Stimulated activated CD4-positive, alpha-beta T cell treated with anti-CD3 and anti-CD28 coated beads, Interleukin-1b, Interleukin-23, amount 100 ng/mL, for 24 hours (primary cell): ENCODE data around the gene AP2B1.
"Not testable (repeated sequence)": the region's sequence is repeated elsewhere in the genome, so short reads cannot be mapped to it uniquely, and the experiment has no call there.

Experiments used
- DNase-seq, 4 experiments: peaks; one replicate each; pipeline ENCODE4 v3.0.0-alpha.2; 2020; ENCODE audit warnings: low read depth in 4 of 4, low spot score in 1 of 4

The AP2B1 gene

DNA sequence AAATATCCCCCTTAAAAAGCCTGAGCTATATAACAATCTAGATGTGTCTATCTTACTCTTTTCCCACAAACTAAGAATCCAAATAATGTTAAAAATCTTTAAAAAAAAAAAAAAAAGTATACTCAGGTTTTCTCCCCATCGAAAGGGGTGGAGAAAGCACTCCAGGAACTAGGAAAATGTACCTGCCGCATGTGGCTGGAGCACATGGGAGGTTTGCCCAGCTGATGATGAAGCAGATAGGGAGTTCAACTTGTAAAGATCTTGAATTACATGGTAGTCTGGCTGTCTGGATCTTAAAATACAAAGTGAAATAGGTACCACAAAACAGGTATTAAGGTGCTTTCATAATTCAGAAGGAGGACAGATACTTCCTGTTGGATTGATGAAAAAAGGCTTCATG, 17.7 kb upstream of the AP2B1 start:
- no peak for DNase-seq

DNA sequence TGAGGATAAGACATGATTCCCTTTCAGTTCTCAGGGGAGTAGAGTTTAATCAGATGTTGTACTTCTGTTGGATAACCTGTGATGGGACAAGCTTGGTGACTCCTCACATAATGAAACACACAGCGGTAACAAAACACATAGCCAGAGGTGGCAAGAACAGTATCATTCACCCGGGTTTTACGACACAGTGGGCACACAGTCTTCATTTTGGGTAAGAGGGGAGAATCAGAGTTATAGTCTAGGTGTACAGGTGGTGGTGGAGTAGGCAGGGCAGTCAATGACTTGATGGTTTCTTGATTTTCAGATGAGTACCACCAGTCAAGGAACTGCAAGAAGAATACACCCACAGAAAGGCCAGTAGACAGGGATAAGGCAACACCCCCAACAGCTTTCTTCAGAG, 11.4 kb upstream of the AP2B1 start:
- DNase-seq: no peak

DNA sequence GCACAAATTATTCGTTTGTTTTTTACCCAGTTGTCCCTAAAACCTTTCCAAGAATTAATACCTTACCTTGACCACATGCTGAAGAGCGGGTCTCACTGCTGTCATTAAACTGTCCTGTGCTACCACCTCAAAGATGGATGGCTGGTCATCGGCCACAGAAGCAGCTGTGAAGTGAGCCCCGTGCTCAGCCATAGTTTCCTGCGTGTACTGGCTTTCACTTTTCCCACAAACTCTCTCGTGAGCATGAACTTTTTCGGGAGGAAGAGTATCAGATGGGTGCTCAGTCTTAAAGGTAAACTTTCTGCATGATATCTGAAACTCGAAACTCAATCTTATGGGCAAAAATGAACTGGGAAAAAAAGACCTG, 9.3 kb upstream of the AP2B1 start:
- DNase-seq: no peak

DNA sequence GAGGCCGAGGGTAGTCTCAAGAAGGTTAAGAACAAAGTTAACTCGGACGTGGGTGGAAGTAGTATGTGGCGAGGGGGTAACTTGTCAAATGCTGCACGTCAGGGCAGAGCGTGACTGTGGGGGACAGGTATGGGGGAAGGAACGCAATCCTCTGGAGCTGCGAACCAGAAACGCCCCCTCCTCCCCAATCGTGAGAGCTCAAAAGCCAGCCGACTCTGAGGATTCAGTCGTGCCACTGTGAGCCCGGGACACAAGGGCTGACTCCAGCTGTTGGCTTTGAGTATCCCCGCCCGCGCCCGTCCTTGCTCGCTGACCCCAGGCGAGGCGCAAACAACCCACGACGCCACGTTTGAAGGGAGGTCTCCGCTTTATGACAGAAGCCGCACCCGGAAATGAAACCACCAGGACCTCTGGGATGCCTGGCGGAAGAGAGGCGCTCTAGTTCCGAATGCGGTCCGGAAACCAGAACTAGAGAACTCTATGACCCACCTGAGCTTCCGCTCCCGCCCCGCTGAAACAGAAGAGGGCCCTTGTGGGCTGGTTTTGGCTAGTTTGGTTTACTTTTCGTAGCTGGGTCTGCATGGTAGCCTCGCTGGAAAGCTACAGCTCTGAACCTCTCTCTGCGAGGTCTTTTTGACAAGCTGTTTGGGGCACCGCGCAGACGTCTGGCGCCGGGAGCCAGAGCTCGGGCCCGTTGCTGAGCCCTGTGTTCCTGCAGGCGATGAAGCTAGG, 8.8 kb upstream of the AP2B1 start, which contains the start of gene PEX12:
Gene PEX12, minus strand, starts transcription at position 375 of the 732 bp plus-strand sequence. CDS start 550 bp downstream, outside the sequence.
- DNase-seq: peak; percentile 57 to 81 (median 74)

DNA sequence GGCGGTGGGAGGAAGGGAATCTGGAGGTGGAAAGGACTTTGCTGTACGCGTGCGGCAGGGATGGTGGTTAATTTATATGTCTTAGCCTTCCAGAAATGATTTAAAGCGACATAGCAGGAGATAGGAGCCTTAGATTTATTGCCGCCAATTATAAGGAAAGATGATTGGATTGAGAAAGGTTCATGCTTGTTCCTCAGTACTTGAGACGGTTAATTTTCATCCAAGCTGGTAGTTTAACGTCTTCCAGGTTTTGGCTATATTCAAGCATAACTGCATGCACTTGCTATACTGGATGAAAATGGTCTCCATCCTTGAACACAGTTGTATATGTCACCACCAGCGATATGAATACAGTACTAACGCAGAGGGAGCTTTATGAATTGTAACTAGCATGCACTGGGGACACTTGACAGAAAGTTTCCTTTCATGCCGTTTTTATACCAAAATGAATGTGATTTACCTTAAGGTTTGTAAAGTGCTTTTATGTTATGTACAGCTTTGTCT, 8.1 kb upstream of the AP2B1 start:
- no peak for DNase-seq

DNA sequence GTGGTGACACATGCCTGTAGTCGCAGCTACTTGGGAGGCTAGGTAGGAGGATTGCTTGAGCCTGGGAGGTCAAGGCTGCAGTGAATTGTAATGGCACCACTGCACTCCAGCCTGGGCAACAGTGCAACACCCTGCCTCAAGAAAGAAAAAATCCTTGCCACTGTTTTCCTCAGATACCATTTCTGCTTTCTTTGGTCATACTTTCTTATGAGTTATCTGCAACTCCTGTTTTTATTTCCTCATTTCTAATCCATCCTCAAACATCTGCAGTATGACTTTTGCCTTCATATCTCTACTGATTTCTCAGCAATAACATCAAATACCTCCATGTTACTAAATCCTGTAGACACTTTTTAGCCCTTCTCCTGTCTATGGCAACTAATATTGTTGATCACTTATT, 3.1 kb upstream of the AP2B1 start:
- no peak for DNase-seq

DNA sequence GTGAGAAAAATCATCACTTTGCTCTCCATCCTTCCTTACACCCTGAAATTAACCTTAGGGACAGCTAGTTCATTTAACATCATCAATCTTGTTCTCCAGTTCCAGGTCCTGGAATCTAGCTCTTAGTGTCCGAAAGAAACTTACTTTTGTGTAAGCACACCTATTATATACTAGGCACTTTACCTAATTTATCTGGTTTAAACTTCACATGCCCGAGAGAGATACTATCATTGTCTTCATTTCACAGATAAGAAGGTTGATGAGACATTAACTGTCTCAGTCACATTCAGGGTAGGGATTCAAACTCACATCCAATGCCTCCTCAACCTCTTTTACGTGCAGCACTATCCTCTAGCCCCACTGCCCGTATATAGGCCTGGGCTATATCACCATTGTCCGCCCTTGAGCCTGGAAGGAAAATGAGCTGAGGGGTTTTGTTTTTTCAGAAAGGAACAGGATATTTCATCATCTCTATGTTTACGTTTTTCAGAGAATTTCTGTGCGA, 501 bp upstream of the AP2B1 start:
- DNase-seq: no peak

DNA sequence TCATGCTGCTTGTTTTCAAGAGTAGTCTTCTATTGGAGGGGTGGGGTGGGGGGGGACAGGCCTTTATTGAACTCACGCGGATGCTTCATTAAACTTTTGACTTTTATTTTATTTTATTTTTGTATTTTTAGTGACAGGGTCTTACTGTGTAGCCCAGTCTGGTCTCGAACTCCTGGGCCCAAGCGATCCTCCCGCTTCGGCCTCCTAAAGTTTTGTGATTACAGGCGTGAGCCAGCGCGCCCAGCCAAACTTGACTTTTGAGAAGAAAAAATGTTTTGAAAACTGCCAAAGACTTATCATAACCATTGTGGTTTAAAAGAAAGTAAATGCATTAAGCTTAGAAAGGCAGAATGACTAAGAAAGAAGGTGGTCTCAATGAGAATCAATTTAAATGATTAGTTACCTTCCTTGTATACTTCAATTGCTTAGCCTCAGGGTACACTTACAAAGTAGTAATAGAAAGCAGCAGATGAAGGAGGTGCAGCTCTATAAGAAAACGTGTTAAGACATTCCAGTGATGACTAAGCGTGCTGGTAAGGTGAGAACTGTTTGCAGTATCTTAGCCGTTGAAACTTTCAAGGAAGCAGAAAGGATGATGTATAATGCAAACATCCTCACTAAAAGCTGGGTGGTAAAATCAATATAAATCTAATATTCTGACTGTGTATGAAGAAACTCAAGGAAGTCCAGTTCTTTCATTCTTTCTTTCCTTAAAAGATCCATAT, 1.2 kb downstream of the AP2B1 start:
- DNase-seq: no peak

DNA sequence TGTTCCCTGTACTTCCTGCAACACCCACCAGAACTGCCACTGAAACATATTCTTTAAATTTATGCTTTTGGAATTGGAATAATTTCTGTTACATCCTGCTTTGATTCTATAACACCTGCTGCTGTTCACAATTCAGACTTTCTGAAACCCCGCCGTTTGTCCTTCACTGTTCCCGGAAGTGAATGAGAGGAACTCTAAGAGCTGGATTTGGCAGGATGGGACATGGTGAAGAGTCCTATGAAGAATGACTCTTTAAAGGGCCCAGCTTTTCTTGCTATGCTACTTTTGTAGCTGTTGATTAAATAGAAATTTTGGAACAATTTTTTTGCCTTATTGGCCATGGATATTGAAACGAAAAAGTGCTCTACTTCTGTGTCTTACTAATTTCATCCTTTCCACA, 8.9 kb downstream of the AP2B1 start:
- no peak for DNase-seq

DNA sequence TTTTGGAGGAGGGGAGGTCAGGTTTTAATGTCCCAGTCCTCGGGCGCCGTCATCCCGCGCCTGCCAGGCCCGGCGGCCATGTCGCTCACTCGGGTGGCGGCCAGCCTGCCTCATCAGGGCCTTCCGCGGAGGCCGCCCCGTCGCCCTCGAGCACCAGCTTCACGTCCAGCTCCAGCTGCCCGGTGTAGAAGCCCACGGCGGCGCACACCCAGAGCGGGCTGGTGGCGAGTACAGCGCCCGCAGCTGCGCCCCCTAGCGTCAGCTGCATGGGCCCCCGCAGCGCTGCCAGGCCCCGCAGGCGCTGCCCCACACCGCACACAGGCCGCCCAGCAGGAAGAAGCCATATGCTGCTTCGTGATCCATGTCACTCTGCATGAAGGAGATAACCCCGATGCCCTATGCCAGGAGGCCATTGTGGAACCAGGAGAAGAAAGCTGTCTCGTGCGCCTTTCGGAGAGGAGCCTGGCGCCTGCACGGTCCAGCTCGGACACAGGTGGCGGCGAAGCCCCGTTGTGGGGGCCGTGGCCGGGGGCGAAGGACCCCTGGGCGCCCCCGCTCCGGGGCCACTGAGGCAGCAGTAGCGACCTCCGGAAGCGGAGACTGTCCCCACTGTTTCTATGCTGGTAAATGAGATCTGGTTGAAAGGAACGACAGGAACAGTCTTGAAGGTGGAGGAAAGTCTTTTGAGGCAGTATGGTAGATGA, 9.6 kb downstream of the AP2B1 start:
- DNase-seq: no peak

DNA sequence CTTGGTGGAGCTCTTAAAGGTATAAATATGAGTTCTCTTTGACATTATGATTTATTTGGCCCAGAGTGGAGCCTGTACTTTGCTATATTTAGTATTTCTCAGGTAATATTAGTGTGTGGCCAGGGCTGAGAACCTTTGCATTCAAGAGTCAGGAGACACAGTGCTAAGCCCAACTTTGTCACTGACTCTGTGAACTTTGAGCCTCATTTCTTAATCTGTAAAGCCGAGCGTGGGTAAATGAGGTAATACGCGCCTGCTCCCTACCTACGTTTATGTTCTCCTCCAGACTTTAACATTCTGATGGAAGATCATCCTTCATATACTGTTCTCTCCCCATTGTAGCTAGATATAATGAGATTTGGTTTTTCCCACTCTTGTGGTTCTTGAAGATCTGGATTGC, 10.5 kb downstream of the AP2B1 start:
- DNase-seq: no peak

DNA sequence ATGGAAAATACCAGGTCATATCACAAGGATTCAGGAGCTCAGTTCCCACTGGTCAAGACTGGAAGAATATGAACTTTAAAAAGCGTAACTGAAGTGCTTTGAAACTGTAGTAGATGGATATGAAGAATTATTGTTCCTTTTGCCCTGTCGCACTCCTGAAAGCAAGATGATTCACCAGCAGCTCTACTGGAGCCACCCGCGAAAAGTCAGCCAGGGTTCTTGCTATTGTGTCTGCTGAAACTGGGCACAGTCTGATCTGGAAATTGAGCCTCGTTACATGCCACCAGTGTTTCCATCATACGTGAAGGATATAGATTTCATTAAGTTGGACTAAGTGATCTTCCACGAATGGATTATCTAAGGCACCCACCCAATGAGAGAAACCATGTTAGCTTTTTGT, 16.6 kb downstream of the AP2B1 start:
- DNase-seq: no peak

DNA sequence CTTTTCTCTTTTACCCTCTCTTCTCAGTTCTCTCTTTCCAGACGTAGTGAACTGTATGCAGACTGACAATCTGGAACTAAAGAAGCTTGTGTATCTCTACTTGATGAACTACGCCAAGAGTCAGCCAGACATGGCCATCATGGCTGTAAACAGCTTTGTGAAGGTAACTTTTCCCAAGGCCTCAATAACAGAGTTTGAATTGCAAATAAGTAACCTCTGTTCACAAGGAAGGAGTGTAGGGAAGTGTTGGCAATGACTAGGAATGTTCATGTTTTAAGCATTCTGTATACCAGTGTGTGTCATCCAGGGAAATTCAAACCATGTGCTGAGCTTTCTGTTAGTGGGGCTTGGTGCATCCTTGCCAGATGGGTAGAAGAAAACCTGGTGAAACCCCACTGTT, 18.6 kb downstream of the AP2B1 start:
- no peak for DNase-seq

DNA sequence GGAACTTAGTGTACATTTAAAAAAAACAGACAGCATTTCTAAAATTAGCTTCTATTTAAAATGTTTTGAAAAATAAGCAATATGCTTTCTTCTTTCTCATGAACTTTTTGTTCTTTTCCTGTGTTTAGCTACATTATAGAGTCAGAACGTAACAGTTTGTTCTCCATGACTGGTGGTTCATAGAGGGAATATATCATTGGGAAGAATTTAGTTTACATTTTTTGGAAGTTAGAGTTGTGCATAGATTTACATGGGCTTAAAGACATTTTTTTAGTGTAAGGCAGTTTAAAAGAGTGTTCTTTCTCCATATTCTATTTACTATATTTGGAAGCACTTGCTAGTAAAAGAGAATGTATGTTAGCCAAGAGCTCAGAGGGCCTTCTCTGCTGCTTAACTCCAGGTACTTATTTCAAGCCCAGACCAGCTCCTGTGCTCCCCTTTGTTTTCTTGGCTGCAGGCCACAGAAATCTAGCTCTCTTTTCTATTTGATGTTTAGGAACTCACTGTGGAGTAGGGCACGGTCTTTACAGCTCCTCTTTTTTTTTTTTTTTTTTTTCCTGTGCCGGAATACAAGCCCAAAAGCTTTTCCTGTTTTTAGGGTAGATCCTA, 20.2 kb downstream of the AP2B1 start:
- no peak for DNase-seq

DNA sequence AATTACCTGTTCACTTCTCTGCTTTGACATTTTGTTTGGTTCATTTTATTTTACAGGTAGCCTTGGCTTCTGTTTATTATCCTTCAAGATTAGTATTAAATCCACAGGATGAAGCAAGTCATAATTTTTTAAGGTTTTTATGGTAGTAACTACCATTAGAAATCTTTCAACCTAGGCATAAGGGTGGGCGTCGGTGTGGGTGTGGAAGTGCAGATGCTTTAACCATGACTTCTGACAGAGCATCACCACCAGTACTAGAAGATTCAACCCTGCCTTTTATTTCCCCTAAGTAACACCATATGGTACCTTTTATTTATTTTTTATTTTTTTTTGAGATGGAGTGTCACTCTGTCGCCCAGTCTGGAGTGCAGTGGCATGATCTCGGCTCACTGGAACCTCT, 22.7 kb downstream of the AP2B1 start:
- DNase-seq: no peak

DNA sequence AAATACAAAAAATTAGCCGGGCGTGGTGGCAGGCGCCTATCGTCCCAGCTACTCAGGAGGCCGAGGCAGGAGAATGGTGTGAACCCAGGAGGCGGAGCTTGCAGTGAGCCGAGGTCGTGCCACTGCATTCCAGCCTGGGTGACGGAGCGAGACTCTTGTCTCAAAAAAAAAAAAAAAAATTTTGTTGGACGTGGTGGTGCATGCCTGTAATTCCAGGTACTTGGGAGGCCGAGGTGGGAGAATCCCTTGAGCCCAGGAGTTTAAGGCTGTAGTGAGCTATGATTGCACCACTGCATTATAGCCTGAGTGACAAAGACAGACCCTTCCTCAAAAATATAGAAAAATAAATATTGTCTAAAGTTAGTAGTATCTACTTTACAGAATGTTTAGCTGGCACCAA, 23.6 kb downstream of the AP2B1 start:
- not testable (repeated sequence) for DNase-seq

DNA sequence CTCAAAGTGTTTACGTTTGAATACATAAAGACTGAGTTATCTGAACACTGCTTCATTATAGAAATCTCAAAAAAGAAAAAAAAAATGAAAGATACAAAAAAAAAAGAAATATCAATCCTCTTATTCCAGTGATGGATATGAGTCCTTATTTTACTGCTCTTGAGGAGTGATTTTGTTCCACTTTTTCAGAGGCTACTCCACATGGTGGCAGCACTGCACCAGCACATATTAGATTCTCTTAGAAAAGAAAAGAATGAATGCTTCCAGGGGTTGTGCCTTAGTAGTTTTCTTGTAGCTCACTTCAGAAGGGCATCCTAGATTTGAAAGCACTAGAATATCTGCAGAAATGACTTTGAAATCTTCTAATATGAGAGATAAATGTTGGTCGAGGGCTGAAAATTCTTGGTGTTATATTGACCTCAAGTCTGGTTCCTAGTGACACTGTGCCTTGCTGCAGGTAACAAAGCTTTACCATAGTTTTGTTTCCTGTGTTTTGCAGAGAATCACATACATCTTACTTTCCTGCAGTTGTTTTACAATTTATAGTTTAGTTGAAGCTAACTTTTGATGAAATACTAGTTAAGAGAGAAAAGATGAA, 25.9 kb downstream of the AP2B1 start:
- DNase-seq: no peak

DNA sequence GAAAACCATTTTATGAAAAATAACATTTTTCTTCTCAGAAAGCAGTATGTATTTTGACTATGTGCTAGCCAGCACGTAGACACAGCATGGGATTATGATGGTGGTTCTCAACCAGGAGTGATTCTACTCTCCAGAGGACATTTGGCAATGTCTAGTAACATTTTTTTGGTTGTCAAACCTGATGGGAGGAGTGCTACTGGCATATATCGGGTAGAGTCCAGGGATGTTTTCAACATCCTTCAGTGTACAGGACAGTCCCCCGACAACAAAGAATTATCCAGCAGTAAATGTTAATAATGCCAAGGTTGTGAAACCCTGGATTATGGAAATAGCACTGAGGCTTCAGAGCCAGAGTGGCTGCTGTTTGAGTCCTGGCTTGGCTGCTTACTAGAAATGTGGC, 27.7 kb downstream of the AP2B1 start:
- no peak for DNase-seq

DNA sequence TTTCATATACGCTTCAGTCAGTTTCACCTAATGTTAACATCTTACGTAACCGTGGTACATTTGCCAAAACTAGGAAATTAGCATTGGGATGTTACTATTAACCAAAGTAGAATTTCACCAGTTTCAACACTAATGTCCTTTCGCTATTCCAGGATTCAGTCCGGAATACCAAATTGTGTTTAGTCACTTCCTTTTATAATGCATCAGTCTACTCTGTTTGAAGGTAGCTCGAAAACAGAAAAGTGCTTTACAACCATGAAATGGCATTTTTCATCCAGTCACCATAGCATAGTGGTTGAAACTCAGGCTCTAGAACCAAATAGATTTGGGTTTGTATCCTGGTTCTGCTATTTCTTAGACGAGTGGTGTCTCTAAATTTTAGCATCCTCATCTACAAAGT, 29.4 kb downstream of the AP2B1 start:
- DNase-seq: no peak

DNA sequence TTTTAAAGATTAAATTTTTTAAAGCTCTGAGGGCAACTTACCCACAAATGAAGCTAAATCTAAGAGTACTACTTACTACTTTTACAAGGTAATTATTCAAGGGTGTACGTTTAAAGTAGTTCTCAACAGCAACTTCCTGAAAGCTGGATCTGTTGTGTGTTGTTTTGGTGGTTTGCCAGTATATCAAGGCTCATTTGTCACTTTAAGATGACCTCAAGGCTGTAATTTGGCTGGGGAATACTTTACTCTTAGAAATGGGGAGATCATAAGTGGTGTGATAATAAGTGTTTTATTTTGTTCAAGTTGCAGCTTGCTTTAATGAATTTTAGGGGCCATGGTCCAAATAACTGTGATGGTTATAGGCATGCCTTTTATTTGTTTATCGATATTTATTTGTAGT, 30.4 kb downstream of the AP2B1 start:
- no peak for DNase-seq

DNA sequence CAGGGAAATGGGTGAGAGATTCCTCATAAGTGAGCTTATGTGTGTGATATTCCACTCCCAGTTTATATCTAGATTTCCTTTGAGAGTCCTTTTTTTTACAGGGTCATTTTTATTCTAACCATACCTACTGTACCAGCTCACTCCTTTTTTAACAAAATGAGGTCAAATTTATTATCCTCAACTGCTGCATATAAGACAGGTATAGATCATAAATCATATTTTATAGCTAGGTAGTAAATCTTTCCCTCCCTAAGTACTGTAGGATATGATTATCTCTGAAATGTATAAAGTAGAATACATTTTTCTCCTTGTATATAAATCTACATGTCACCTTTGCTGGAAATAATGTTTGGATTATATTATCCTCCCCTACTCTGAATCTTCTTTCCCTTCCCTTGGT, 31.5 kb downstream of the AP2B1 start:
- no peak for DNase-seq
